ENCODE data around the gene ZNF763.

The ZNF763 gene

GRCh38 chr19:11995174-11995573 lies 30.3 kb downstream of the ZNF763 start:
- H3K27me3 Mint-ChIP-seq (ENCODE audit: low read depth), result no peaks in the 10 kb centered on the region
- TF ChIP-seq CTCF (IDR thresholded peaks at IDR 0.05; ENCODE audit: unreplicated experiment in 3 of 3), result no peak
- no peak overlapping the region for H3K4me3 Mint-ChIP-seq
- peaks cover 45% of the 10 kb centered on the region for H3K9me3 Mint-ChIP-seq
- H3K4me1 Mint-ChIP-seq, result no peaks in the 10 kb centered on the region
- peaks cover 75% of the 10 kb centered on the region for H3K36me3 Mint-ChIP-seq (ENCODE audit: low read depth)
- H3K27ac Mint-ChIP-seq, result no peak overlapping the region

- Mint-ChIP-seq H3K4me3 (no peak overlapping the region), H3K27me3 (ENCODE audit: low read depth) (no peaks in the 10 kb centered on the region), H3K36me3 (ENCODE audit: low read depth) (peaks cover 68% of the 10 kb centered on the region), H3K9me3 (peaks cover 37% of the 10 kb centered on the region), H3K27ac (no peak overlapping the region), H3K4me1 (no peaks in the 10 kb centered on the region)
- TF ChIP-seq CTCF (IDR thresholded peaks at IDR 0.05; ENCODE audit: unreplicated experiment in 3 of 3), result no peak
Observed at GRCh38 chr19:12000152-12000981, 35.5 kb downstream of the ZNF763 start.

GRCh38 chr19:12015015-12015752 lies 50.3 kb downstream of the ZNF763 start:
- Mint-ChIP-seq H3K36me3 (ENCODE audit: low read depth) (peaks cover 94% of the 10 kb centered on the region), H3K4me1 (no peaks in the 10 kb centered on the region), H3K9me3 (peaks cover 70% of the 10 kb centered on the region), H3K4me3 (no peak overlapping the region), H3K27me3 (ENCODE audit: low read depth) (no peaks in the 10 kb centered on the region), H3K27ac (no peak overlapping the region)
- no peak for TF ChIP-seq CTCF (IDR thresholded peaks at IDR 0.05; ENCODE audit: unreplicated experiment in 3 of 3)

GRCh38 chr19:12015753-12016116 lies 50.9 kb downstream of the ZNF763 start:
- peaks cover 68% of the 10 kb centered on the region for H3K9me3 Mint-ChIP-seq
- H3K4me1 Mint-ChIP-seq, result no peaks in the 10 kb centered on the region
- H3K27me3 Mint-ChIP-seq (ENCODE audit: low read depth), result no peaks in the 10 kb centered on the region
- no peak overlapping the region for H3K27ac Mint-ChIP-seq
- H3K36me3 Mint-ChIP-seq (ENCODE audit: low read depth), result peaks cover 95% of the 10 kb centered on the region
- TF ChIP-seq CTCF (IDR thresholded peaks at IDR 0.05; ENCODE audit: unreplicated experiment in 3 of 3), result no peak
- no peak overlapping the region for H3K4me3 Mint-ChIP-seq
